Measurements from ENCODE around the gene FBXL14.

Gene FBXL14

DNA sequence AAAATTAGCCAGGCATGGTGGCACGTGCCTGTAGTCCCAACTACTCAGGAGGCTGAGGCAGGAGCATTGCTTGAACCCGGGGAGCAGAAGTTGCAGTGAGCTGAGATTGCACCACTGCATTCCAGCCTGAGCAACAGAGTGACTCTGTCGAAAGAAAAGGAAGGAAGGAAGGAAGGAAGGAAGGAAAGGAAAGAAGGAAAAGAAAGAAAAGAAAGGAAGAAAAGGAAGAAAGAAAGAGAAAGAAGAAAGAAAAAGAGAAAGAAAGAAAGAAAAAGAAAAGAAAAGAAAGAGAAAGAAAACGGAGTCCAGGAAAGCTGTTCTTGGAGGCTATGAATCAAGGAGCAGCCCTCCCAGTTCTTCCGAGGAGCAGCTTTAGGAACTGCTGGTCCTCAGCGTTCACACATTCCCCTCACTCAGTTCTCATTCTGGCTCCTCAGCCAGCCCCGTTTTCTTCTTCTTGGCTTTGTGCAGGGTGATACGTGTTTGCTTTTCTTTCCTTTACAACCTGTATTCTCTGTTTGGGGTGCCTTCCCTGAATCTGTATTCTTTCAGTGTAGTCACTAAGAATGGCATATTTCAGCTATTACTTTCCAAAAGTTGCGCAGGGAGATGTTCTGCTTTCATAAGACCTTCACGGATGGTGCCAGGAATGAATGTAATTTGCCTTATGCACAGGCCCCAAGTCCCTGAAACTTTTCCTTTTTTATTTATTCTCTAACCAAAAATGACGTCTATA lies 12.2 kb downstream of the FBXL14 start:
- TF ChIP-seq, protein P1, sequence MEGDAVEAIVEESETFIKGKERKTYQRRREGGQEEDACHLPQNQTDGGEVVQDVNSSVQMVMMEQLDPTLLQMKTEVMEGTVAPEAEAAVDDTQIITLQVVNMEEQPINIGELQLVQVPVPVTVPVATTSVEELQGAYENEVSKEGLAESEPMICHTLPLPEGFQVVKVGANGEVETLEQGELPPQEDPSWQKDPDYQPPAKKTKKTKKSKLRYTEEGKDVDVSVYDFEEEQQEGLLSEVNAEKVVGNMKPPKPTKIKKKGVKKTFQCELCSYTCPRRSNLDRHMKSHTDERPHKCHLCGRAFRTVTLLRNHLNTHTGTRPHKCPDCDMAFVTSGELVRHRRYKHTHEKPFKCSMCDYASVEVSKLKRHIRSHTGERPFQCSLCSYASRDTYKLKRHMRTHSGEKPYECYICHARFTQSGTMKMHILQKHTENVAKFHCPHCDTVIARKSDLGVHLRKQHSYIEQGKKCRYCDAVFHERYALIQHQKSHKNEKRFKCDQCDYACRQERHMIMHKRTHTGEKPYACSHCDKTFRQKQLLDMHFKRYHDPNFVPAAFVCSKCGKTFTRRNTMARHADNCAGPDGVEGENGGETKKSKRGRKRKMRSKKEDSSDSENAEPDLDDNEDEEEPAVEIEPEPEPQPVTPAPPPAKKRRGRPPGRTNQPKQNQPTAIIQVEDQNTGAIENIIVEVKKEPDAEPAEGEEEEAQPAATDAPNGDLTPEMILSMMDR (IDR thresholded peaks at IDR 0.05; ENCODE audit: low read depth, low read length, missing control alignments): no peak
- DNase-seq (ENCODE audit: extremely low read depth, low read depth): no peak
- H3K4me3 ChIP-seq (replicated peaks; ENCODE audit: low read depth, low read length): no peak overlapping the region

DNA sequence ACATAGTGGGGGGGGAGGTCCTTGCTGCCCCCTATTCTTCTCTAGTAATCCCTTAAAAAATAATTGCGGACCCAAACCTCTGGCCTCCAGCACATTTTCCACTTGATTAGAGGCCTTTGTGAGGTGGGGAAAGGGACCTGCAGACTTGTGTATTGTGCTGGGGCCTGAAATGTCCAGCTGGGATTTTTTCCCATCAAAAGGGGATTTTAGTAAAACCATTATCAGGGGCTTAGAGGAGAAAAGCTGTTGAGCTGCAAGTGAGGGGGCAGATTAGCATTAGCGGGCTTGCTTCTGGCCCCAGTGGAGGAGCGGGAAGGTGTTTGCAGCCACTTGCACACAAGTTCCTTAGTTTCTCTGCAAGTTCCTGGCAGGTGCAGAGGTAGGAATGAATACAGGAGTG lies 13.9 kb downstream of the FBXL14 start:
- TF ChIP-seq, protein P1 (IDR thresholded peaks at IDR 0.05; ENCODE audit: low read depth, low read length, missing control alignments): no peak
- DNase-seq (ENCODE audit: extremely low read depth, low read depth): no peak
- no peak overlapping the region for H3K4me3 ChIP-seq (replicated peaks; ENCODE audit: low read depth, low read length)

DNA sequence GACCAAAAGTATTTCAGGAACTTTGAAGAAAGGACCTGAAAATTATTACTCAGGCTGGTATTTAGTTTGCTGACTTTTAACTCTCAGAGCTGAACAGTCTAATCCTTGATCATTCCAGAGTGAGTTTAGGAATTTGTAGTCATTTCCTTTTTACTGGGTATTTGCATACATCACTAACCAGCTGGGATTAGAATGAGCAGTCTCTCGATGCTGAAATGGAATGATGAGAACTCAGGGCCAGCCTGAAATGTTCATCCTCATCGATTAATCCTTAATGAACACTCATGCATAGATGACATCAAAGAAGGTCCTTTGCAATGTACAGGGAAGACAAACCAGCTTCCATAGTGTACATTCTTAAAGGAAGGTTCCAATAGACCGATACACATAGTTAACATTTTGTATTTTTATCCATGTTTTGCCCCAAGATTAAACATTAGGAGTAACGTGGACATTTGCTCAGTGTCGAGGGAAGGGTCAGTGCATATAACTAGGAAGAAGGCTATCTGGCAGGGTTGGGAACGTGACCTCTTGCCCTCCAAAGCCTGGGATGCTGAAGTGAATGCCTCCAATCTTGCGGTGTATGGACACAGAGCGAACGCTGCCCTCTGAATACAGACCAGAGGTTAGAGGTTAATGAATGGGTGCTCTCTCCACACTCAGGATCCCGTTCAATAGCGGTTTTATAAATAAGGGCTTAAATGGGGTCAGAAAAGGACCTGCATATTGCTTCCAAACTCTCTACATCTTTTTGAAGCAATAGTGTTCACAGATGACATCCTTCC lies 14.5 kb downstream of the FBXL14 start:
- TF ChIP-seq, protein P1 (IDR thresholded peaks at IDR 0.05; ENCODE audit: low read depth, low read length, missing control alignments): no peak
- H3K4me3 ChIP-seq (replicated peaks; ENCODE audit: low read depth, low read length): no peak overlapping the region
- DNase-seq (ENCODE audit: extremely low read depth, low read depth): no peak

DNA sequence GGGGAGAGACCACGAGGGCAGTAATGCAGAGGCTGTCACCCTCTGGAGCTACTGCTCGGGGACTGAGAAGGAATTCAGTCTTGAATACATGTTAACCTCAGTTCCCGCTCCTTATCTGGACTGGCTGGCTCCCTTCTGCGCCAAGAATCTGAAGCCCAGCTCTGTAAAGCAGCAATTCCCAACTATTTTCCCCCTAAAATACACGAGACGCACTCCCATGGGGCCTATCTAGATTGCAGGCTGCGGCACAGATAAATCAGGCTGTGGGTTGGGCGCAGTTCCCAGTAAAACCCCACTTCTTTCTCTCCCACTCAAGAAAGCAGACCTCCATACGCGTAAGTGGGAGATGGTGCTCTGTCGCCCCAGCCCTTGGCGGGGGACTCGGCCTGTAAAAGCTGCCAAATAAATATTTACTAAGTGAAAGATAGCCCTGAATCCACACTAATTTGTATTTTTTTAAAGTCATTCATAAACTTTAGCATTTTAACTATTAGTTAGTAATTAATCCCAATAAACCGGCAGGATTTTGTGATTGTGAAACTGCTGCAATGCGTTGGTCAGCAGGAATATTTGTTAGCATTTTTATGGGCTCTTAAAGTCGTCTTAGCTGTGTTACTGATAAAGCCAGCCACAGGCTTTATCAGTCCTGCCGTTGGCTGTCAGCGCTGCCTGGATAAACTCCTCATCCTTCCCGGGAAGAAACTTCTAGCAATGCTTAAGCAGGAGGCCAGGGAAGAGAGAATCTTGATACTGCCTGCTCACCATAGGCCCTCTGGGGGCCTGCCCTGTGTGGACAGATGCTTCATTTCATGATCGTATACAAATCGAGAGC lies 17.8 kb downstream of the FBXL14 start:
- DNase-seq (ENCODE audit: extremely low read depth, low read depth): no peak
- no peak overlapping the region for H3K4me3 ChIP-seq (replicated peaks; ENCODE audit: low read depth, low read length)
- TF ChIP-seq, protein P1 (IDR thresholded peaks at IDR 0.05; ENCODE audit: low read depth, low read length, missing control alignments): no peak

DNA sequence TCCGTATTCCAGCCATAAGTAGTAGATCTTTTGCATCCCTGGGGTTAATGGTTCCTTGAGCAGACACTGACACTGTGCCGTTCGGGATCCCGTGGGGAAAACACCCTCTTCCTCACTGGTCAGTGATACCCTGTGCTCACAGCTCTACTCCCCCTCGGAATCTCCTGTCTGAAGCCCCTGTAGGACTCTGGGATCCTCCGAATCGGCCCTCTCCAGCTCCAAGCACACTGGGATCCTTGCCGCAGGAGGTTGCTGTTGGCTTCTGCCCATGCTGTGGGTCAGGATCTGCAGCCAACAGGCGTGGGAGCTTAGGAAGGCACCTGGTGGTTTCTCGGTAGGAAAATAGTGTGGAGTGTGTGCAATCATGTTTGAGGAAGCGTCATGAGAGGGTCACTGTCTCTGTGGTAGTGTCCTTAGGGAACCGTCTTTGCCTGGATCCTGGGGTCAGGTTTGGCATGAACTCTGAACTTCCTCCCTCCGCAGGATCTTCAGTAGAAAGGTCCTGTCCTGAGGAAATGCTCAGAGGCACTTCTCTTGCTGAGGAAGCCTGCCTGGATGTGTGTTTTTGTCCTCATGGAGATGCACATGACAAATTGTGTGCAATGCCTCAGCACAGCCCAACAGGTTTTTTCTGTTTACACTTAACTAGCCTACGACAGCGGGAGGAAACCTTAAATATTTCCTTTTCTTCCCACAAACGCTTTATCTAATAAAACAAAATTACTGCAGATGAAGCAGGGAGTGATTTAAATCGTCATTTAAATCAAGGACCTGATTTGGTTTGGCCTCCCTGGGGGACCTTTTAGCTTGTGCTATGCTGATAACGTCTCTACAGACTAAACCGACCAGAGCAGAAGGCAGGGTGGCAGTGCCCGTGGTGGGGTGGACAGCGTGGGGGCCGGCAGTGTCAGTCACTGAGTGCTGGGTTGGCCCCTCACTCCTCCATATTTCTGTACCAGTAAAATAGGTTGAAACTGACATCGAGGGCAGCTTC lies 18.7 kb downstream of the FBXL14 start:
- TF ChIP-seq, protein P1 (IDR thresholded peaks at IDR 0.05; ENCODE audit: low read depth, low read length, missing control alignments): no peak
- H3K4me3 ChIP-seq (replicated peaks; ENCODE audit: low read depth, low read length): no peak overlapping the region
- DNase-seq (ENCODE audit: extremely low read depth, low read depth): no peak

DNA sequence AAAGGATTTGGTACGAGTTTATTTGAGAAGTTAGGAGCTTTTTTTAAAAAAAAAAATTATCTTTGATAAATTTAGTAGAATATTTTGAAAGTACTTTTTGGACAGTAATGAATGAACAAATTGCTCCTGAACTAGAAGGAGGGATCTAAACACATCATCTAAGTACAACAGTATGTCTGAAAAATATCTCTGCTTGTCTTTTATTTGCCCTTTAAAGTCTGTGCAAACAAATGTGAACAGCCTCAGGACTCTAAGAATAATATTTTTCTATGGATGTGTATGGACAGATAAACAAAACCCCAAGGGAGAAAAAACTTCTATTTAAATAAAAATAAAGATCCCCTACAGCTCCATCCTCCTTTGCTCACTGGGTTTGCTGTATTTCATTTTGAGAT lies 19.5 kb downstream of the FBXL14 start:
- DNase-seq (ENCODE audit: extremely low read depth, low read depth): no peak
- TF ChIP-seq, protein P1 (IDR thresholded peaks at IDR 0.05; ENCODE audit: low read depth, low read length, missing control alignments): no peak
- no peak overlapping the region for H3K4me3 ChIP-seq (replicated peaks; ENCODE audit: low read depth, low read length)

All from HFF-Myc (cell line).